Renal cortex interstitium (tissue), 15 donors: ENCODE measurements around the gene OR51L1. TPM values are rescaled to one million over a fixed set of nuclear protein-coding genes. Genes with fewer than 3 reads are reported as not detected.
"Not testable (repeated sequence)": the region's sequence is repeated elsewhere in the genome, so short reads cannot be mapped to it uniquely, and the experiment has no call there.

Source experiments
- DNase-seq, 11 donors: peaks; one replicate each; pipeline ENCODE4 v3.0.0-alpha.2; 2013; ENCODE audit warnings: low read depth in 9 of 11, low spot score in 4 of 11; ENCODE audit errors: extremely low read depth in 1 of 11
- long read RNA-seq, 16 experiments: transcript quantifications; one replicate each; lab custom pipeline, GENCODE V29; 2026
- polyA plus RNA-seq, 3 donors: library from polyadenylated mRNA; unstranded; fragments of 120-200 nt; gene quantifications; one replicate each; pipeline ENCODE4 v1.2.1, GENCODE V29; 2013; ENCODE audit not compliant: insufficient read length in 3 of 3

The OR51L1 gene, protein sequence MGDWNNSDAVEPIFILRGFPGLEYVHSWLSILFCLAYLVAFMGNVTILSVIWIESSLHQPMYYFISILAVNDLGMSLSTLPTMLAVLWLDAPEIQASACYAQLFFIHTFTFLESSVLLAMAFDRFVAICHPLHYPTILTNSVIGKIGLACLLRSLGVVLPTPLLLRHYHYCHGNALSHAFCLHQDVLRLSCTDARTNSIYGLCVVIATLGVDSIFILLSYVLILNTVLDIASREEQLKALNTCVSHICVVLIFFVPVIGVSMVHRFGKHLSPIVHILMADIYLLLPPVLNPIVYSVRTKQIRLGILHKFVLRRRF
- under 1 TPM in 2 of 3 donors, not detected in 1; 0.06 to 0.11 TPM for polyA plus RNA-seq
- long read RNA-seq, donor 1 = 0 reads
- long read RNA-seq, donor 2 = 0 reads
- long read RNA-seq, donor 3 = 0 reads
- long read RNA-seq, donor 4 = 0 reads
- long read RNA-seq, donor 5 = 0 reads
- long read RNA-seq, donor 6 = 0 reads
- long read RNA-seq, donor 7 = 0 reads
- long read RNA-seq, donor 8 = 0 reads
- long read RNA-seq, donor 9 = 0 reads
- long read RNA-seq, donor 10 = 0 reads
- long read RNA-seq, donor 11 = 0 reads
- long read RNA-seq, donor 12 = 0 reads
- long read RNA-seq, donor 13 = 0 reads
- long read RNA-seq, donor 14 = 0 reads
- long read RNA-seq, donor 15 = 0 reads
- long read RNA-seq, donor 16 = 0 reads

DNA sequence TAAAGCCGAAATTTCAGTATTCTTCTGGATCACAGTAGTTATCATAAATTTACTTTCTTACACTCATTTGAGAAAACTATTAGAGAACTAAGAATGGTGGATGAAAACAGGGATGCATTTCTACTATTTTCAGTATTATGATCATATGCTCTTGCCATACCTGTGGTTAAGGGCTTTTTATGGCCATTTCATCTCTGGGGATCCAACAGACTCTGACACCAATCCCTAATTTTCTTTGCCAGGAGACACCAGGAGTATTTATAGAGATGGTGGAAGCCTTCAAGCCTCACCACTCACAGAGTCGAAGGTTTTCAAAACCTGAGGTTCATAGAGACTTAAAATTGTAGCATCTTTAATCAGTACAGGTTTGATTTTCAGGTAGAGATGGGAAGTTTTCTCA lies at the start of gene OR51L1:
Gene OR51L1, plus strand, starts transcription at position 301 of the 400 bp plus-strand sequence. CDS start 4,132 bp downstream, outside the sequence.
- no peak for DNase-seq

DNA sequence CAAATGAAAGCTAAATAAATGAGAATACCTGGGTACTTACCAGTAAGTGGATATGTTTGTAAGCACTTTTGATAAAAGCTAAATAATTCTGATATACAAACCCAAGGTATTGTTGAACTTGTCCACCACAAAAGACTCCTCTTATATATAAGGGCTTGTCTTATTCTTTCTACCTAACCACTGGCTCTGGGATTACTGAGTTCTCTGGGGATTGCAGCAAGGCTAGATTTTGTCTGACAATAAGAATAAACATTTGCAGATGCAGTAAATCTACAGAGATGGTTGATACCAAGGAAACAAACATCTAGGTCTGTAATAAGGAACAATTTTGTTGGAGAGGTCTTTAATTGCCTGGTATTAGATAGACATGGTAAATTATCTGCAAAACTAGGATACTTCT lies 47.1 kb upstream of the OR51L1 start, which contains the start of gene OR51A4:
Gene OR51A4, minus strand, starts transcription at position 101 of the 400 bp plus-strand sequence. CDS start 505 bp downstream, outside the sequence.
- DNase-seq = no peak

DNA sequence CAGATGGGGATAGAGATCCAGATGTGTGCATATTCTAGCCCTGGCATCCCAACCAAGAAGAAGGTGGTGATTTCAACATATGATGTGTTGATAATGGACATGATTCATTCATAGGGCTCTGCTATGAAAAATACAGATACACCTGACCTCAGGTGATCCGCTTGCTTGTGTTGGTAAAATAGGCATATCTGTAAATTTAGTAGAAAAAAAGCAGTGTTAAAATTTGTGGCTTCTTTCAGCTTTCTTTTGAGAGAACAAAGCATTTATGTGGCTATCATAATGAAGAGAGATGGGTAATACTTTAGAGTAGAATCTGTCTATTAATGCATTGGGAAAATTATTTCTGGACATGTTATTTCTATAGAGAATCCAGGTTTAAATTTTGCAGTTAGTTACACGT lies 39.0 kb upstream of the OR51L1 start, which contains the start of gene OR51A2:
Gene OR51A2, minus strand, starts transcription at position 101 of the 400 bp plus-strand sequence. Its CDS starts 0 bp downstream, at position 101.
- DNase-seq = not testable (repeated sequence)

DNA sequence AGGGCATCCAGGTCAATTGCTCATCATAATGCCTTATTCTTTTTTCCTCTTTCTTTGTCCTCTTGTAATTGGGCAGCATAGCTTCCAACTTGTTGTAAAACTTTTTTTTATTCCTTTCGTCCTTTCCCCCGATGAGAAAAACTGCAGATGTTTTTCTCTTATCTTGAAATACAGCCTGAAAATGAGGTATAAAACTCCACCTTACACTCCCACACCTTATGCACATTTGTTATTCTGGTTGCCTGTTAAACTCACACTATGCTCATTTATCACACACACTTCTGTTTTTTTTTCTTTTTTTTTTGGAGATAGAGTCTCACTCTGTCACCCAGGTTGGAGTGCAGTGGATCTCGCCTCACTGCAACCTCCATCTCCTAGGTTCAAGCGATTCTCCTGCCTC lies 37.3 kb upstream of the OR51L1 start:
- DNase-seq = no peak

DNA sequence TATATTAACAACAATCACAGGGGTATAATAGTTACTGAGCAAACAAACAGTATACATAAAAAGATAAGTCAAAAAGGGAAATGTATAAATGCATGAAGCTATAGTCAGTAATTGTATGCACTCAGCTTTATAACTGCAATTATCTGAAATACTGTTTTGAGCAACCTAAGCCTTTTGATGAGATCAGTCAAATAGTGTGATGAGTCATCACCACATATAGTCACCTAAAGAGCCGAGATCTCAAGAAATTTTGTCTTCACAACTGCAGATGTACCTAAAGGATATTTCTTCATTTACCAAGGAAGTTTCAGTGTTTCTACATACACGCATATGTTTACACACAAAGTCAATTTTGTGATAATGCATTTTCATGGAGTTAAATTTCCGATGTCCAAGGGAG lies 33.8 kb upstream of the OR51L1 start:
- no peak for DNase-seq

DNA sequence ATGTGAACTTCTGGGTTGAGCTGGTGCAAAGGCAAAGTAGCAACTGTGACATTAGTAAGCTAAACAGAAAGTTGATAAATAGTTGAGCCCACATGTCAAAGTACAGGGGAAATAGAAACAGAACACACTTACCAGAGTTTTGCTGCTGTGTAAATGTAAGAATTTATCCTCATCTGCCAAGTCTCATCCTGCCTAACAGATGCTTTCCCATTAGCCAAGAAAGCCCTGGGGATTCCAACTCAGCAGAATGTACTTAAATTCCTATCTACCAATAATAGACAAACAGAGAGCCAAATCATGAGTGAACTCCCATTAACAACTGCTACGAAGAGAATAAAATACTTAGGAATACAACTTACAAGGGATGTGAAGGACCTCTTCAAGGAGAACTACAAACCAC lies 31.8 kb upstream of the OR51L1 start:
- no peak for DNase-seq

DNA sequence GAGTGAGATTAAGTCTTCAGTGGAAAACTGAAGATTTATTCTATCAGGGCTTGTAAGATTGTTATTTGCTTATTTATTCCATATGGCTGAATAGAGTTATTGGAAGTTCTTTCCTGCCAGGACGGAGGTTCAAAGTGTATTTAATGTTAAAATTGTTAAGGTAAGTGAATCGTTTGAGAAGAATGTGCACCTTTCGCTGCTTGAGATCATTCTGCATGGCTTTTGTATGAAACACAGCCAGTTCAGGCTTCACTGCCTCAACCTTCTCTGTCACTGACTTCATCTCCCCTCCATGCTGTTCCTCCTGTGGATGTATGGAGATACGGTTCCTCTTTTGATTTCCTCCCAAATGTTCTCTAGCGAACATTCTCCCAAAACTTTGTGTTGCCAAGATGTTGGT lies 19.2 kb upstream of the OR51L1 start:
- DNase-seq = no peak

DNA sequence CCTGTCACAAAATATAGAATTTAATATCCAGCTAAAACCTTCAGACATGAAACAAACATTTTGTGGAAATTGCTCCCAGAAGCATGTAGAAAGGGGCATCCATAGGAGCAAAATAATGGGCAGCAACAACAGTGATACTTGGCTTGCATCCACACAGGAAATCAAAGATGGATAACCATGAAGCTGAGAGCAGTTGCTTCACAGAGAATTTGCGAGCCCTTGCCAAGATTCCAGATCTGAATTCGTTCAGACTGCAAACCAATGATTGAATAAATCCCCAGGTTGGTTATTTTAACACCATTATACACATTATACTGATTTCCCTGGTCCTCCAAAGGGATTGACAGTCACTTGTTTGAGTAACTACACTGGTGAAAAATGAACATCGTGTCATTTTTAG lies 15.6 kb upstream of the OR51L1 start:
- no peak for DNase-seq

DNA sequence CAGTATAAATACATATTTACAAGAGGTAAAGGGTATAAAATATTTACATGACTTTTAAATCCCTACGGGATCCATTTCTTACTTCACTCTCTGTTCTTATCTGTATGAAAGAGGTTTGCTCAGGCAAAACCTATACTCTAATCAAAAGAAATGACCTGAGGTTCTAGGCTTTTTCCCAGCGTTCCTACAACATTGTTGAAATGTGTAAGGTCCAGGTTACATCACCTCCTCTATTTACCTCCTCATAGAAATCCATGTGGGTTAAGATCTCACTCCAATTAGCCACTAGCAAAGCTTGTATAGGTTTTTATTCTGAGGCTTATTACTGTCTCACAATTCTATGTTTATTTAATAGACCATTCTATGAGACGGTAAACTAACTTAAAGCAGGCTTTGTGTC lies 12.0 kb upstream of the OR51L1 start:
- DNase-seq = no peak

DNA sequence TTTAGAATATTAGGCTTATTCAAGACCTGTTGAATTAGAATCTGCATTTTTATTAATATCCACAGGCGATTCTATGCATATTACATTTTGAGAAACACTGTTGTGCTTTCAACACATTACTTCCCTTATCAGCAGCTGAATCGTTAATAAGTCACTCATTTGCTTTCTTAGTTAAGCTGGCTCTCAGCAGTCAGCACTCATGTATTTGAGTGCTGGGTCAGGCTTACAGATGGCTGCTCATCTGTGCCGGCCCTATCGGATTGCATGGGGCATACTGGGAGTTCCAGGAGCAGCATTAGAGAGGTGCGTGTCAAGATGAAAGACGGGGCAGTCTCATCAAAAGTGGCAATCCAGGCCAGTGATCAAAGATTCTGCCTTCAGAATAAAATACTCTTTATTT lies 10.8 kb upstream of the OR51L1 start:
- peak; percentile 31 to 78 (median 61) for DNase-seq

DNA sequence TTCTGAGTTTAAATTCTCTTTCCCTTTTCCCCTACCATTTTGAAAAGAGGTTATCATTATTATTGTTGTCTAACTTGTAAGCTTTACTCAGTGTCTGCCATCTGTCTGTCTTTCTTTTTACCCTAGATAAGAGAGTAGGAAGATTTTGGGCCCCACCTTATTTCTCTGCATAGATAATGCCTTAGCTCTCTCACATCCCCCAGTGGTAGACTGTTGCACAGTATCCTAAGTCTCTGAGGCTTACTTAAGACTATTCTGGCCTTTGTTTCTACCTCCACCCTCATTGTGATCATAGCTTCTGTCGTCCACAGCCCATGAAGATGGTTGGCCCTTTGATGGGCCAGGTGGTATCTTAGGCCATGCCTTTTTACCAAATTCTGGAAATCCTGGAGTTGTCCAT lies 3.6 kb upstream of the OR51L1 start:
- no peak for DNase-seq

DNA sequence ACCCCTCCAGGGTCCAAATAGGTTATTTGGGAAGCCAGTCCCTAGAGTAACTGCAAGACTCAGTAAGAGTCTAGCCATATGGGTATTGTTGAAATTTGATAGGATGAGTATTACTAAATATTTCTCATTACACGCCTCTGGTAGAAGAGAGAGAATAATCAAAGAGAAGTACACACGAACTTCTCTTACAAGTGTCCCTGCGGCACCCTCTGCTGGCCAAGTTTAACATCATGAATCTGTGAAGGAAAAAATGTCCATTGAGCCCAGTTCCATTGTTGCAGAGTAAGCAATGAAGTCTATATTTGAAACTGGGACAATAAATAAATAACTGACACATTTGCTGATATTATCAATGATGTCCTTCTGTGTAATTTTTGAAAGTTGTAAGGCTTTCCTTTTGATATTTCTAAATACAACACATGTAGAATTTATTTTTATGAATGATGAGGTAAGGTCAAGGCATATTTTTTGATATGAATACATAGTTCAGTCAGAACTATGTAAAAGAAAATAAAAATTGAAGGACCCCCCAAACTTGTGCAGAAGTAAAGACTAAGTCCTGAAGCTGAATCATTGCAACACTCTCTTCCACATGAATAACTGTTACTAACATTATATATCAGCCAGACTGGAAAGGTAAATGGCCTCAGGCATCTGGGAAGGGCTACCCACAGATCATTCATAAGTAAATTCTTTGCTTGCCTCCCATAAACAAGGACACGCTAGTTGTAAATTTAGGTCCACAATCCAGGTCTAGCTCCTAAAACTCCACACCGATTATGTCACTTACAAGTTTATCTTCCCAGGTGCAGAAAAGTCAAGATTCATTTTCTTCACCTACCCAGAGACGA lies 10.0 kb downstream of the OR51L1 start:
- DNase-seq = peak; percentile 29 to 64 (median 47)

DNA sequence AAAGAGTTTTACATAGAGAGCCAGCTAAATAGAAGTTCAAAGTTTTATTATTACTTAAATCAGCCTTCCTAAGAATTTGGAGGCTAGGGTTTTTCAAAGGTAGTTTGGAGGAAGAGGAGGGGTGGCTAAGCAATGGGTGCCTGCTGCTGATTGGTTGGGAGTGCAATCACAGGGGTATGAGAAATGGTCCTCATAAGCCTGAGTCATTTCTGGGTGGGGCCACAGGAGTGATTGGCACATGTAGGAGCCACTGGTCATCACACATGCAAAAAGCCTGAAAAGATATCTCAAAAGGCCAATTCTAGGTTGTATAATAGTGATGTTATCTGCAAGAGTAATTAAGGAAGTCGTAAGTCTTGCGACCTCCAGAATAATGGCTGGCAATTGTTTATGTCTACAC lies 12.9 kb downstream of the OR51L1 start:
- no peak for DNase-seq

DNA sequence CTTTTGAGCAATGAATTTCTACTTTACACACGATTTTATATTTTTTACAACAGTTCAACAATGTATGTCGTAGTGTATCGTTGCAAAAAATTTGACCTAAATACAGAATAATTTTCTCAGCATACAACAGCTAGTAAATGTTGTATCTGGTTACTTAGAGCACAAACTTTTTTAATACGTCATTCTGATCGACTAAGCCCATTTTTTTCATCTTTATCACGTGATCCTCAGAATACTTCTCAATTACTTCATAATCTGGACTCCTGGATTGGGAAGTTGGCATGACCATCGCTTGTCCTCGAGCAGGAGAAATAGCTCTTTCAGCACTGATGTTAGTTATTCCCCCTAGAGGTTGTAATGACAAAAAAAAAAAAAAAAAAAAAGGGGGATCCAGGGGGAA lies 16.6 kb downstream of the OR51L1 start:
- no peak for DNase-seq

DNA sequence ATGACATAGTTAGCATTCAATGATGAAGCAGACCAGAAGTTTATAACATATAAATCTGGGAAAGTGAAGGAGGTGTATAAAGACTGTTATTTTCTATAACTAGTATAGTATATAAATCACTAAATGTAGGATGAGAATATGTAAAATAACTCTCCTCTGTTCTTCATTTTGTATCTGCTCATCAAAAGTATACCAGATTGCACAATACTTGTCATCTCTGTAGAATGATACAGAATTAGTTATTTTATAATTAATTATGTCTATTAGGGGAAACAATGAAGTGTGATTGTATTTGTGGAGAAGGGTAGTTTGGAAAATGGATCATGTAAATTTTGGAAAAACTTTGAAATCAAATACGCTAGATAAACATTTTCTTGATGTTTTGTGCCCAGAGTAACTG lies 18.4 kb downstream of the OR51L1 start:
- DNase-seq = no peak

DNA sequence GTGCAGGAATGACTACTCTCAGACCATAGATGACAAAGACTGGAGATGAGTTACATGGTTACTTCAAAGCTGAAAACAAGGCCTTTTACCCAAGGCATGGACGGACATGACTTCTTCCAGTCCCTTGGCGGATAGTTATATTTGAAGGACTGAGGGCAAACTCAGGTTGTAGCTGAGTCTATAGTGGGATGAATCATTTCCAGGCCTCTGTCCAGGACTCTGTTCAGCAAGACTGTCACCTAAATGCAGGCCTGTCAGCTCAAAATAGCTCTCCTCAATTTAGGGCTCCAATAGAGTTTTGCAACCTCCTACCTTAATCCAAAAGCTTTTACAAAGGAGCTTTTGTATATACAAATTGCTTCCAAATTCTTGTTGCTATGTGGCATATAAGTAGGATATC lies 27.3 kb downstream of the OR51L1 start:
- DNase-seq = no peak

DNA sequence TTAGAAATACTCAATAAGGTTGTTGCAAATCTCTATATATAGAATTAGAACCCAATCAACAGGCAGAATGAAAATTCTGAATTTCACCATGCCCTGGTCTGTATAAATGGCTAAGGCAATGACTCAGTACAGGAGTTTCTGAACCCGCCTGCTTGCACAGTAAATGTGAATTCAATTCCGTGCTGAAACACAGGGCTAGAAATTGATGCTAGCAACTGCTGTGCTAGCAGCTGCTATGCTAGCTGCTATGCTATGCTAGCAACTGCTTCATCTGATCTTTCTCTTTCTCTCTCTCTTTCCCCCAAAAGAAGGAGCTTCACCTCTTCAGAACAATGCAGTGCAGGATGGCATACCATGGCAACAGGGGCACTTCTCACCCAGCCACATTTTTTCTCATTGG lies 42.0 kb downstream of the OR51L1 start:
- no peak for DNase-seq

DNA sequence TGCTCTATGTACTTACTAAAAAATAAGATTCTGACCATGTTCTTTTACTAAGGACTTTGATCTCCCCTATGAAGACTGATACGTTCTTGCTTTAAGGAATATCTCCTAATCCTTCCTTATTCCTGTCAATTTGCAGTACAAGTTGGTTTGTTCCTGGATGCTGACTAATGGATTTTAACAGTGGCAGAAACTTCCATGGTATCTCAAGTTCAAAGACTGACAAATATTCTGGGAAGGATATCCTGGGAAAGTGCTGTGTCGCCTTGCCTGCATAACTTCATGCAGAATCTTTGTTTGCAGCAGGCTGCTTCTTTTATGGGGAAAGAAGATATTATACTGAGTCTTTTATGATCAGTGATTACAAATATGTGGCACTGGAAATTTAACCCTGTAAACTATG lies 43.3 kb downstream of the OR51L1 start:
- no peak for DNase-seq

DNA sequence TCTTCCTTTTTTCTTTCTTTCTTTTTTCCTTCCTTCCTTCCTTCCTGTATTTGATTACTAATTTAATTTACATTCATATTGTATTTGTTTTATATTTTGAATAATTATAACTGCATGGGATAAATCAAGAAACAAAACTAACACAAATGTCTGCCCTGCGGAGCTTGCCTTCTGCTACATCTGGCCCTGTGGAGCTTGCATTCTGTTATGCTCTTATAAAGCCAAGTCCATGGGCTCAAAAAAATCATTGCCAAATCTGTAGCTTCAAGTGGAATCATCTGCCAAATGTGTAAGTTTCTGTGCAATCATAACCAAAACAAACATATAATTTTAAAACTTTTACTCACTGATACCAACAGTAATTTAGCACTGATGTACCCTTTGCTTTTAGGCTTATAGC lies 43.7 kb downstream of the OR51L1 start:
- DNase-seq = no peak

DNA sequence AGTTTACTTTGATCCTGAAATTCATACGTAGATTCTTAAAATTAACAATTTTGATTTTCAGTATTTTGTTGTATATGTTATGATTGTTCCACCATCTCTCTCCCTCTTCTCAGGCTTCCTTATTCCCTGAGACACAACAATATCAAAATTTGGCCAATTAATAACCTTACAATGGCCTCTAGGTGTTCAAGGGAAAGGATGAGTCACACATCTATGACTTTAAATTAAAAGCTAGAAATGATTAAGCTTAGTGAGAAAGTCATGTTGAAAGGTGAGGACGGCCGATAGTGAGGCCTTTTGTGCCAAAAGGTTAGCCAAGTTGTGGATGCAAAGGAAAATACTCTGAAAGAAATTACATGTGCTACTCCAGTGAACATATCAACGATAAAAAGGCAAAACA lies 46.2 kb downstream of the OR51L1 start:
- DNase-seq = no peak
